HepG2 (cell line): ENCODE measurements around the gene ACTN4. TPM values are rescaled to one million over a fixed set of nuclear protein-coding genes. Genes with fewer than 3 reads are reported as not detected.

Experiments
- ATAC-seq: fragments of 200-7000 bp; cut with Tn5 transposase; 3 replicates; pipeline ENCODE4 v1.9.1; 2020; ENCODE audit warnings: mild to moderate bottlenecking, moderate library complexity
- BruUV-seq: library from RNA; stranded (reverse); fragments of 400-500 nt; replicated peaks from 2 replicates; lab custom pipeline; 2021; lab: Mats Ljungman, UMichigan
- CTCF ChIA-PET: fragments of 300-600 bp; formaldehyde crosslinking; extraction: SDS; loops from one replicate; lab custom pipeline; 2021; ENCODE audit warnings: low total read pairs, inconsistent platforms, low intra/inter-chr PET ratio; lab: Yijun Ruan, JAX
- POLR2A ChIA-PET: fragments of 350-600 bp; sonication (Branson Sonifier 250); formaldehyde crosslinking; loops from one replicate; lab custom pipeline; 2020; ENCODE audit warnings: antibody characterized with exemption, inconsistent platforms; lab: Yijun Ruan, JAX
- DNase-seq: peaks from one replicate; pipeline ENCODE4 v3.0.0-alpha.2; 2015; ENCODE audit warnings: low spot score
- FAIRE-seq: peaks from 3 replicates; lab custom pipeline; 2011; peaks lifted over from hg19 to GRCh38; lab: Jason Lieb, UNC
- H2AFZ ChIP-seq: one replicate; pipeline ENCODE4 v1.6.1; 2011; ENCODE audit warnings: low read length, inconsistent platforms
- H3K27ac ChIP-seq: fragments of 300-600 bp; 3 replicates; pipeline ENCODE4 v1.8.0; 2011; ENCODE audit warnings: mixed run types, mild to moderate bottlenecking, mixed read lengths, low read length, inconsistent platforms; ENCODE audit not compliant: insufficient read depth; ENCODE audit errors: extremely low read length
- H3K27me3 ChIP-seq, 2 experiments: fragments of 200-600 bp in 1 of 2; 2 replicates in 1 of 2; 3 replicates in 1 of 2; pipeline versions ENCODE4 v1.6.0 to v1.8.0; 2011; ENCODE audit warnings: low read length in 2 of 2, mild to moderate bottlenecking in 2 of 2, moderate library complexity in 2 of 2, inconsistent platforms in 1 of 2; ENCODE audit not compliant: insufficient read depth in 2 of 2, control insufficient read depth in 1 of 2
- H3K36me3 ChIP-seq, 2 experiments: fragments of 200-600 bp in 1 of 2; replicated peaks in 1 of 2; 2 replicates in 1 of 2; 3 replicates in 1 of 2; pipeline versions ENCODE4 v1.5.1 to v1.8.0; 2011; ENCODE audit warnings: low read length in 2 of 2, inconsistent platforms in 1 of 2; ENCODE audit not compliant: insufficient read depth in 2 of 2, control insufficient read depth in 1 of 2
- H3K4me1 ChIP-seq: 2 replicates; pipeline ENCODE4 v1.5.1; 2012; ENCODE audit warnings: low read length, inconsistent platforms; ENCODE audit not compliant: insufficient read depth
- H3K4me2 ChIP-seq: 2 replicates; pipeline ENCODE4 v1.6.0; 2011; ENCODE audit warnings: low read depth, low read length, inconsistent platforms
- H3K4me3 ChIP-seq, 3 experiments: fragments of 200-600 bp in 1 of 3; sonication (generic), shearing (Covaris generic) in 1 of 3; replicated peaks in 1 of 3; 2 replicates each; pipeline ENCODE4 v1.5.1; 2011 to 2016; ENCODE audit warnings: low read length in 3 of 3, inconsistent platforms in 2 of 3, low read depth in 2 of 3, mild to moderate bottlenecking in 2 of 3, control low read depth in 1 of 3, mixed read lengths in 1 of 3; ENCODE audit not compliant: insufficient read depth in 1 of 3
- H3K79me2 ChIP-seq: one replicate; pipeline ENCODE4 v1.6.1; 2011; ENCODE audit warnings: low read length, inconsistent platforms; ENCODE audit not compliant: insufficient read depth
- H3K9ac ChIP-seq: 2 replicates; pipeline ENCODE4 v1.6.0; 2011; ENCODE audit warnings: mild to moderate bottlenecking, low read depth, low read length, inconsistent platforms; ENCODE audit not compliant: insufficient read depth
- H3K9me3 ChIP-seq: 2 replicates; pipeline ENCODE4 v1.5.1; 2012; ENCODE audit warnings: mild to moderate bottlenecking, low read length
- H4K20me1 ChIP-seq: 2 replicates; pipeline ENCODE4 v1.6.0; 2011; ENCODE audit warnings: inconsistent platforms, mild to moderate bottlenecking, low read length, moderate library complexity; ENCODE audit not compliant: insufficient read depth
- AGO2 ChIP-seq: fragments of 200-400 bp; formaldehyde crosslinking; optimal IDR thresholded peaks from 2 replicates; pipeline ENCODE3; 2017; ENCODE audit warnings: mild to moderate bottlenecking, low read depth, low read length, moderate library complexity
- DMAP1 ChIP-seq: IDR thresholded peaks from 2 replicates; pipeline ENCODE4 v1.6.1; 2016
- FOXA1 ChIP-seq, 2 experiments: fragments of 450-650 bp in 1 of 2; sonication (generic) in 1 of 2; formaldehyde crosslinking in 1 of 2; IDR thresholded peaks; 2 replicates each; pipeline versions ENCODE4 v1.4.0 to v1.6.1; 2016 to 2020; ENCODE audit warnings: missing genetic modification reagents in 1 of 2
- FOXK2 ChIP-seq: fragments of 450-650 bp; IDR thresholded peaks from 2 replicates; pipeline ENCODE4 v1.6.1; 2016
- GPN1 ChIP-seq: sonication (generic); formaldehyde crosslinking; IDR thresholded peaks from 2 replicates; pipeline ENCODE4 v1.5.1; 2020; ENCODE audit warnings: missing genetic modification reagents, borderline replicate concordance
- KDM5A ChIP-seq: fragments of 200-600 bp; sonication (generic); IDR thresholded peaks from 2 replicates; pipeline ENCODE4 v1.7.0; 2018; ENCODE audit warnings: antibody characterized with exemption, mild to moderate bottlenecking, low read length, borderline replicate concordance
- MED1 ChIP-seq: sonication (generic); formaldehyde crosslinking; IDR thresholded peaks from 2 replicates; pipeline ENCODE4 v1.4.0; 2020; ENCODE audit warnings: missing genetic modification reagents
- POLR2G ChIP-seq: fragments of 200-400 bp; formaldehyde crosslinking; IDR thresholded peaks from 2 replicates; pipeline ENCODE4 v1.6.1; 2018; ENCODE audit warnings: mild to moderate bottlenecking, low read depth, low read length, moderate library complexity
- XBP1 ChIP-seq: sonication (generic); formaldehyde crosslinking; IDR thresholded peaks from 2 replicates; pipeline ENCODE4 v1.5.0; 2020; ENCODE audit warnings: missing genetic modification reagents
- ZFAT ChIP-seq: sonication (generic); formaldehyde crosslinking; conservative IDR thresholded peaks from 2 replicates; pipeline ENCODE4 v1.8.1; 2023; ENCODE audit warnings: missing genetic modification reagents, inconsistent platforms
- ZMYM3 ChIP-seq: sonication (generic); formaldehyde crosslinking; IDR thresholded peaks from 2 replicates; pipeline ENCODE4 v1.5.1; 2020; ENCODE audit warnings: mild to moderate bottlenecking, missing genetic modification reagents
- ZNF333 ChIP-seq: sonication (generic); formaldehyde crosslinking; IDR thresholded peaks from 2 replicates; pipeline ENCODE4 v1.4.0; 2020; ENCODE audit warnings: mild to moderate bottlenecking, missing genetic modification reagents, borderline replicate concordance
- ZNF598 ChIP-seq: sonication (generic); formaldehyde crosslinking; IDR thresholded peaks from 2 replicates; pipeline ENCODE4 v1.5.1; 2020; ENCODE audit warnings: mild to moderate bottlenecking, missing genetic modification reagents, borderline replicate concordance
- ZNF674 ChIP-seq: sonication (generic); formaldehyde crosslinking; IDR thresholded peaks from 2 replicates; pipeline ENCODE4 v1.5.0; 2020; ENCODE audit warnings: low read depth, mild to moderate bottlenecking, missing genetic modification reagents
- ZNF792 ChIP-seq: IDR thresholded peaks from 2 replicates; pipeline ENCODE4 v1.6.1; 2016
- WGBS: methylation state at CpG from one replicate; pipeline ENCODE4 v1.1.6; 2017; ENCODE audit warnings: low lambda C conversion rate; 5-methylcytosine and 5-hydroxymethylcytosine counted together
- in situ Hi-C: cut with HindIII; loops from 2 replicates; pipeline ENCODE4 v1.10.0; 2017; ENCODE audit warnings: low pct_unique_long_range_greater_than_20kb; ENCODE audit not compliant: extremely low pct_ligation_motif_present
- intact Hi-C: fragments of 100-400 bp; cut with micrococcal nuclease; formaldehyde crosslinking; loops from one replicate; pipeline ENCODE4 v1.10.0; 2022; ENCODE audit not compliant: unreplicated experiment
- polyA plus RNA-seq, 8 experiments: library from polyadenylated mRNA; depleted of rRNA in 3 of 8; stranded (reverse) in 7 of 8; unstranded in 1 of 8; fragments of >200 nt; fragmentation: Illumina TruSeq in 4 of 8; extraction: Trizol in 4 of 8; gene quantifications; 2 replicates each; pipeline versions ENCODE4 v1.2.1 to v1.2.3, GENCODE V29; 2011 to 2016; ENCODE audit warnings: low read depth in 4 of 8, missing spikeins in 1 of 8, mixed read lengths in 1 of 8; ENCODE audit not compliant: insufficient read depth in 1 of 8
- total RNA-seq, 5 experiments: library from RNA; depleted of rRNA; stranded (reverse); fragments of >200 nt; fragmentation: Illumina TruSeq; extraction: Trizol; gene quantifications; 2 replicates each; pipeline ENCODE4 v1.2.3, GENCODE V29; 2016; ENCODE audit warnings: low read depth in 1 of 5
- TF ChIP-seq, protein P1 (sequence below): sonication (generic); formaldehyde crosslinking; IDR thresholded peaks from 2 replicates; pipeline ENCODE4 v1.4.0; 2020; ENCODE audit warnings: missing genetic modification reagents
- TF ChIP-seq, protein P2 (sequence below): sonication (generic); formaldehyde crosslinking; IDR thresholded peaks from 2 replicates; pipeline ENCODE4 v1.5.1; 2020; ENCODE audit warnings: mild to moderate bottlenecking, missing genetic modification reagents, moderate library complexity
- TF ChIP-seq, protein P3 (sequence below): sonication (generic); formaldehyde crosslinking; IDR thresholded peaks from 2 replicates; pipeline ENCODE4 v1.5.0; 2020; ENCODE audit warnings: missing genetic modification reagents

Gene ACTN4
- total and polyA plus RNA-seq, 2 of the 13 experiments (the other 11 are each of a cell fraction or from before 2014, with no cell fraction given), result 171 to 192 TPM

DNA sequence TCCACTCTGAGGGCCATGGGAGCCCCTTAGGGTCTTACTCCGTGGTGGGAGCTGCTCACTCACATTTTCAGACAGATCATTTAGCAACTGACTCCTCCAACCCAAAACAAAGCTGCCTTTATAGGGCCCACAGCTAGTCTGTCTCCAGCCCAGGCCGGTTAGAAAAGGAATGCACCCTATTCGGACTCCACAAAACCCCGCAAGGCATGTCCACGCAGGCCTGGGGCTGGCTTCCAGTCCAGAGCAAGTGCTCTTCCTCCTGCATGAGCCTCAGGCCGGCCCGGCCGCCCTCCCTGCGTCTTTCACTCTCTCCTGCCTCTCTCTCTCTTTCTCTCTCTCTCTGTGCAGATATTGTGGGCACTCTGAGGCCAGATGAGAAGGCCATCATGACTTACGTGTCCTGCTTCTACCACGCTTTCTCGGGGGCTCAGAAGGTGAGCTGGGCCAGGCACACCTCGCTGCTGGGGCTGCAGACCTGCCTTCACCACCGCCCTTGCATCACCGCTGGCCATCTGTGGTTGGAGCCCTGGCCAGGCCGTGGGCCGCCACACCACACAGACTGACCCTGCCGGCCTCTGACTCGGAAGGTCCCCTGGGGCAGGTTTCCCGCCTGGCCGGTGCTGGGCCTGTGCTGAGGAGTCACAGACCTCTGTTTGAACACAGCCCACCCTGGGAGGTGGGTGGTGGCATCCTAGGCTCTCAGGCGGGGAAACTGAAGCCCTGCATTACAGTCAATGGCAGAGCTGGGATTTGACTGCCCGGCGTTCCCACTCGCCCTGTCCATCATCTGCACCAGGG is 63.7 kb downstream of the ACTN4 start:
- H3K4me1 ChIP-seq, result peaks cover 20% of the 10 kb centered on the region
- FAIRE-seq, result no peak
- ChIA-PET CTCF (no interaction called here), POLR2A (interaction anchor here (4.2 kb wide), 1 partner anchor 10 kb away, joined by 15 read pairs; no protein-coding TSS in a partner anchor)
- peak overlapping the region; percentile 6 for H3K27ac ChIP-seq
- H3K9ac ChIP-seq, result no peak overlapping the region
- H3K4me3 ChIP-seq, result no peak overlapping the region
- H3K79me2 ChIP-seq, result peaks cover 2% of the 10 kb centered on the region
- no peaks in the 10 kb centered on the region for H4K20me1 ChIP-seq
- intact Hi-C loops (no loop called here), in situ Hi-C loops (no loop called here)
- H3K4me2 ChIP-seq, result no peak overlapping the region
- peaks cover 63 to 91% of the 10 kb centered on the region in 2 experiments for H3K36me3 ChIP-seq
- no peak overlapping the region for H2AFZ ChIP-seq
- H3K9me3 ChIP-seq, result no peaks in the 10 kb centered on the region
- 90% methylated on average over 21 of the region's 25 CpGs for WGBS
- no peaks in the 10 kb centered on the region for H3K27me3 ChIP-seq
- DNase-seq, result no peak
- no TSS peak for BruUV-seq
- ATAC-seq, result no peak
- TF ChIP-seq ZNF333 (no peak), FOXA1 (IDR thresholded peaks at IDR 0.05) (no peak), FOXA1 (CRISPR knock-in tag; IDR thresholded peaks at IDR 0.05) (no peak), FOXK2 (no peak), ZNF674 (CRISPR knock-in tag) (no peak), ZMYM3 (no peak), ZFAT (CRISPR knock-in tag) (no peak), POLR2G (peak; percentile 46), DMAP1 (CRISPR knock-in tag) (no peak), GPN1 (CRISPR knock-in tag) (no peak), ZNF792 (CRISPR knock-in tag) (no peak), ZNF598 (CRISPR knock-in tag) (no peak), XBP1 (no peak), AGO2 (peak; percentile 93), MED1 (CRISPR knock-in tag) (no peak), KDM5A (no peak)
- TF ChIP-seq, protein P1, sequence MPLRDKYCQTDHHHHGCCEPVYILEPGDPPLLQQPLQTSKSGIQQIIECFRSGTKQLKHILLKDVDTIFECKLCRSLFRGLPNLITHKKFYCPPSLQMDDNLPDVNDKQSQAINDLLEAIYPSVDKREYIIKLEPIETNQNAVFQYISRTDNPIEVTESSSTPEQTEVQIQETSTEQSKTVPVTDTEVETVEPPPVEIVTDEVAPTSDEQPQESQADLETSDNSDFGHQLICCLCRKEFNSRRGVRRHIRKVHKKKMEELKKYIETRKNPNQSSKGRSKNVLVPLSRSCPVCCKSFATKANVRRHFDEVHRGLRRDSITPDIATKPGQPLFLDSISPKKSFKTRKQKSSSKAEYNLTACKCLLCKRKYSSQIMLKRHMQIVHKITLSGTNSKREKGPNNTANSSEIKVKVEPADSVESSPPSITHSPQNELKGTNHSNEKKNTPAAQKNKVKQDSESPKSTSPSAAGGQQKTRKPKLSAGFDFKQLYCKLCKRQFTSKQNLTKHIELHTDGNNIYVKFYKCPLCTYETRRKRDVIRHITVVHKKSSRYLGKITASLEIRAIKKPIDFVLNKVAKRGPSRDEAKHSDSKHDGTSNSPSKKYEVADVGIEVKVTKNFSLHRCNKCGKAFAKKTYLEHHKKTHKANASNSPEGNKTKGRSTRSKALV (CRISPR knock-in tag), result no peak
- TF ChIP-seq, protein P2, sequence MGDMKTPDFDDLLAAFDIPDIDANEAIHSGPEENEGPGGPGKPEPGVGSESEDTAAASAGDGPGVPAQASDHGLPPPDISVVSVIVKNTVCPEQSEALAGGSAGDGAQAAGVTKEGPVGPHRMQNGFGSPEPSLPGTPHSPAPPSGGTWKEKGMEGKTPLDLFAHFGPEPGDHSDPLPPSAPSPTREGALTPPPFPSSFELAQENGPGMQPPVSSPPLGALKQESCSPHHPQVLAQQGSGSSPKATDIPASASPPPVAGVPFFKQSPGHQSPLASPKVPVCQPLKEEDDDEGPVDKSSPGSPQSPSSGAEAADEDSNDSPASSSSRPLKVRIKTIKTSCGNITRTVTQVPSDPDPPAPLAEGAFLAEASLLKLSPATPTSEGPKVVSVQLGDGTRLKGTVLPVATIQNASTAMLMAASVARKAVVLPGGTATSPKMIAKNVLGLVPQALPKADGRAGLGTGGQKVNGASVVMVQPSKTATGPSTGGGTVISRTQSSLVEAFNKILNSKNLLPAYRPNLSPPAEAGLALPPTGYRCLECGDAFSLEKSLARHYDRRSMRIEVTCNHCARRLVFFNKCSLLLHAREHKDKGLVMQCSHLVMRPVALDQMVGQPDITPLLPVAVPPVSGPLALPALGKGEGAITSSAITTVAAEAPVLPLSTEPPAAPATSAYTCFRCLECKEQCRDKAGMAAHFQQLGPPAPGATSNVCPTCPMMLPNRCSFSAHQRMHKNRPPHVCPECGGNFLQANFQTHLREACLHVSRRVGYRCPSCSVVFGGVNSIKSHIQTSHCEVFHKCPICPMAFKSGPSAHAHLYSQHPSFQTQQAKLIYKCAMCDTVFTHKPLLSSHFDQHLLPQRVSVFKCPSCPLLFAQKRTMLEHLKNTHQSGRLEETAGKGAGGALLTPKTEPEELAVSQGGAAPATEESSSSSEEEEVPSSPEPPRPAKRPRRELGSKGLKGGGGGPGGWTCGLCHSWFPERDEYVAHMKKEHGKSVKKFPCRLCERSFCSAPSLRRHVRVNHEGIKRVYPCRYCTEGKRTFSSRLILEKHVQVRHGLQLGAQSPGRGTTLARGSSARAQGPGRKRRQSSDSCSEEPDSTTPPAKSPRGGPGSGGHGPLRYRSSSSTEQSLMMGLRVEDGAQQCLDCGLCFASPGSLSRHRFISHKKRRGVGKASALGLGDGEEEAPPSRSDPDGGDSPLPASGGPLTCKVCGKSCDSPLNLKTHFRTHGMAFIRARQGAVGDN (CRISPR knock-in tag), result peak; percentile 17; the same call in 1 of the 2 replicates
- TF ChIP-seq, protein P3, sequence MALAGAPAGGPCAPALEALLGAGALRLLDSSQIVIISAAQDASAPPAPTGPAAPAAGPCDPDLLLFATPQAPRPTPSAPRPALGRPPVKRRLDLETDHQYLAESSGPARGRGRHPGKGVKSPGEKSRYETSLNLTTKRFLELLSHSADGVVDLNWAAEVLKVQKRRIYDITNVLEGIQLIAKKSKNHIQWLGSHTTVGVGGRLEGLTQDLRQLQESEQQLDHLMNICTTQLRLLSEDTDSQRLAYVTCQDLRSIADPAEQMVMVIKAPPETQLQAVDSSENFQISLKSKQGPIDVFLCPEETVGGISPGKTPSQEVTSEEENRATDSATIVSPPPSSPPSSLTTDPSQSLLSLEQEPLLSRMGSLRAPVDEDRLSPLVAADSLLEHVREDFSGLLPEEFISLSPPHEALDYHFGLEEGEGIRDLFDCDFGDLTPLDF, result no peak
